Measurements from ENCODE around the gene CCBE1. TPM values are rescaled to one million over a fixed set of nuclear protein-coding genes. Genes with fewer than 3 reads are reported as not detected.
"Not testable (repeated sequence)": the region's sequence is repeated elsewhere in the genome, so short reads cannot be mapped to it uniquely, and the experiment has no call there.

Gene CCBE1
- polyA plus RNA-seq (2013, experiment 1 of 2; ENCODE audit: insufficient read length), result 65.2 TPM
- polyA plus RNA-seq (2013, experiment 2 of 2; ENCODE audit: insufficient read length), result 31.9 TPM

DNA sequence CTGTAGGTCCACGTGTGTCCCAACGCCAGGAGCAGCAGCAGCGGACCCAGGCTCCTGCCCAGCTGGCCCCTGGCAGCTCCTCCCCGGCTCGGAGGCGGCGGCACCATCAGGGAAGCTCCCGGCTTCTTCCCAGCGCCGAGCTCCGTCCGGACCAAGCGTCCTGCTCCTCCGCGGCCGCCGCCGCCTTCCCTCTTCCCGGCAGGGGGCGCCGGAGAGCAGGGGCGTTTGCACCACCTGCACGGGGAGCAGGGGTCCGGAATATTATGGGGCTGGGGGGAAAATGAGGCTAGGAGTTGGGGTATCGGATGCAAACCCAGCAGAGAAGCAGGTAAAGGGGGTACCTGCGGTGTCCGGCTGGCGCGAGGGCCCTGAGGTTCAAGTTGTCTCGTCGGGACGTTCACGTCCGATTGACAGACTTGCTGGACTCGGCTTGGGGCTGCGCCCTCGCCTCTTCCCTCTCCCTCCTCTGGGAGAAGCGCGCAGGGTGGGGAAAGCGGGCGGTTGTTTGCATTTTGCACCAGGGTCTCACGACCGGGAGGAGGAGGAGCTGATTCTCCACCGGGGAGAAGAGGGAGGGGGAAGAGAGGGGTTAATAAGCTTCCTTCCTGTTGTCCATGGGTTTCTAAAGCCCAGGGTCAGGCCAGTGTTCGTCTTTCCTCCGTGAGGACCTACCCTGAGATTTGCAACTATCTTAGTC, at the start of gene CCBE1:
Gene CCBE1, minus strand, starts transcription at position 188 of the 697 bp plus-strand sequence.
- peak; percentile 78 for DNase-seq

GRCh38 chr18:59744271-59744721, 47.1 kb upstream of the CCBE1 start:
- DNase-seq, result peak; percentile 99

GRCh38 chr18:59743566-59743965, 46.3 kb upstream of the CCBE1 start:
- peak; percentile 79 for DNase-seq

DNA sequence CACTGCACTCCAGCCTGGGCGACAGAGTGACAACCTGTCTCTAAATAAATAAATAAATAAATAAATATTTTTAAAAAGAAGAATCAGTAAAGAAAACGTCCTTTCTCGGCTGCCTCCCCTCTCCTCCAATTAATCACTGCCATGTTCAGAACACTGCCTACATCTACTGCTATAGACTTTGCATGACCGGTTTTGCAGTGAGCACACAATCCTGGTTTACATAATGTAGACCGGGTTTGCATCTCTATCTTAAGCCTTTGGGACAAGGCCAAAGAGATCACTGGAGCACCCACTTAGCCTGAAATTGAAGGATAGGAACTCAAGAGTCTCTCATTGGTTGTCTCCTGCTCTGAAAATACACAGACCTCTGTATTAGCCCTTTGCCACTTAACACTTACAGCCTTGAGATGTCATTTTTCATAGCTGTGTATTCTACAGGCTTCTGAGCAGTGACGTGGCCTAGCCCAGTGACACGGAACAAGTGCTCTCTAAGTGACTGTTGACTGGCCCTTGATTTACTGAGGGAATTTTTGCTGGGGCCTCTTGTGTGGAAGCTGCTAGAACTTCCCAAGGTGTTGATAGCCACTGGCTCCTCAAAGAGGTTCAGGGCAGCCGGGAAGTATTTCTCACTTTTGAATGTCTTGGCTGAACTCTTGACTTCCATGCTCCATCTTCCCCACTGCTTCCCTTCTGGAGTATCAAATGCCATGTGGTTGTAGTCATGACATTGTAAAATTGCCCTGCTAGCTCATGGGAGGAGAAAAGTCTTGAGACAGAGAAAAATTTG, 45.3 kb upstream of the CCBE1 start:
- DNase-seq, result peak; percentile 85

DNA sequence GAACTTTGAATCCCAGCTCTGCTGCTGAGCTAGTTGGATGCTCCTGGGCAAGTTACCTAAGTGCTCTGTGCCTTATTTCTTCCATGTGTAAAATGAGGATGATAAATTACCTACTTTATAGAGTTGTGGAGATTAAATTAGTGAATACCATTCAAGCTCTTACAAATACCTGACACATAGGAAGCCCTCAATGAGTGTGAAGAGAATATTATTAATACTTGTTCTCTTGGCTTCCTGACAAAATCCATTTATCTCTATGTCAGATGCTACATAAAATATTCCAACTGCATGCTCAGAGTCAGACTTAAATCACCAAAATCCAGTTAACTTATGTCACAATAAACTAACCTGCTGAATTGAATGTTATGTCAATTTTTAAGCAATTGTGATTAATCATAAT, 42.9 kb upstream of the CCBE1 start:
- no peak for DNase-seq

- DNase-seq, result peak; percentile 61
These were observed 40.6 kb upstream of the CCBE1 start for GRCh38 chr18:59737776-59738300.

DNA sequence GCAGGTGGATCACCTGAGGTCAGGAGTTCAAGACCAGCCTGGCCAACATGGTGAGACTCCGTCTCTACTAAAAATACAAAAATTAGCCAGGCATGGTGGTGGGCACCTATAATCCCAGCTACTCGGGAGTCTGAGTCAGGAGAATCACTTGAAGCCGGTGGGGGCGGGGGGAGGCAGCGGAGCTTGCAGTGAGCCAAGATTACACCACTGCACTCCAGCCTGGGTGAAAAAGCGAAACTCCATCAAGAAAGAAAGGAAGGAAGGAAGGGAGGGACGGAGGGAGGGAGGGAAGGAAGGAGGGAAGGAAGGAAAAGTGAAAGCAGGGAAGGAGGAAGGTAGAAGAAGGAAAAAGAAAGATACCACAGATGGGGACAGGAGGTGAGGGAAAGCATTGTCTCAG, 40.1 kb upstream of the CCBE1 start:
- DNase-seq, result not testable (repeated sequence)

DNA sequence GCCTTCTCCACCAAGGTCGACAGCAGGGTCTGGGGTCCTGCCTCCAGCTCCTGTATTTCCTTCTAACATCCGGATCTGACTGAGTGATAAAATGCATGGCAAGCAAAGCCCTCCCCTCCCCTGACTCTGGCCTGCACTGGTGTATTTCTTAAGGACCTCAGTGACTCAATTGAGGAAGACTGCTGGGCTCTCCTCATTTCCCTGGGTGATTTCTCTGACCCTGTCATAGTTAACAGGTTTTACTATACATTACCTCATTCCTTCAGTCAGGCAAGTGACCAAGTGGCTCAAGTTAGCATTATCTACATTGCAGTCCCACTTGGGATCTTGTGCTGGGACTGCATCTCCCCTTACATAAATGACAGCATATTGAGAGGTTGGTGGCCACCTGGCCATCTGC, 38.8 kb upstream of the CCBE1 start:
- no peak for DNase-seq

DNA sequence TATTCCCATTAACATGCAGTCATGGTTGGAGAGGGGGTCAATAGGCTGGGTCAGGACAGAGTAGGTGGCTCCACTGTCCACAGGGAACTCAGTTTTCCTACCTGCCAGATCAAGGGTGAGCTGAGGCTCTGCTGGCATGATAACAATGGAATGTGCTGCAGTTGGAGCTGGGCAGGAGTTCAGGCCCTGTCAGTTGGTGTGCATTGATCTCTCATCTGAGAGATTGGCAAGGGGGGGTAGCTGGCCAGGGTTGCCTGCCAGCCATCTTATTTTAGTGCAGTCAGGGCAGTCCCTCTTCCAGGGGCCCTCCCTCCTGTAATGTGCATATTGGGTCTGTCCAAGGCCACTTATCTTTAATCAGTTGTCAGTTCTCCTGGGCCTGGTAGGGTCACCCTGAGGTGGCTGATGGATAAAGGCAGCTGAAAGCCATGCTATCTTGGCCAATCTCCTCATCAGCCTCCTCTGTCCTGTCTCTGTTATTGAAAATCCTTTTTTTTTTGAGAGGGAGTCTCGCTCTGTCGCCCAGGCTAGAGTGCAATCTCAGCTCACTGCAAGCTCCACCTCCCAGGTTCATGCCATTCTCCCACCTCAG, 38.1 kb upstream of the CCBE1 start:
- no peak for DNase-seq

GRCh38 chr18:59733421-59733820, 36.2 kb upstream of the CCBE1 start:
- DNase-seq, result peak; percentile 56

GRCh38 chr18:59730896-59731295, 33.7 kb upstream of the CCBE1 start:
- DNase-seq, result no peak

DNA sequence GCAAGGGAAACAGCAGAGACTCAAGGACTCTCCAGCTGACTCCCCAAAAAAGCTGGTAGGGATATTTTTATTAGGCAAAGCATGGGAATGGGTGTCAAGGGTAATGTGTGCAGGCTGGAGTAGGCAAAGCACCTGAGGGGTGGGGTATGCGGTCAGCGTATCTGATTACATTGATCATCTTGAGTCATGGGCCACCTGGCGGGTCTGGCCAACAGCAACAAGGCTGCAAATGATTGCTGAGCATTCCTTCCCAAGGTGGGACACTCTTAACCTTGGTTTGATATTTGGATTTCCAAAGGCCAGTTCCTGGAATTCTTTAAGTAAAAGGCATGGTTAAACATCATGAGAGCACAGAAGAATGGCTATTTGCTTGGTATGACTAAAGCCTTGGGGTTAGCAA, 32.6 kb upstream of the CCBE1 start:
- no peak for DNase-seq

GRCh38 chr18:59728816-59729215, 31.6 kb upstream of the CCBE1 start:
- no peak for DNase-seq

GRCh38 chr18:59725142-59725541, 27.9 kb upstream of the CCBE1 start:
- DNase-seq, result peak; percentile 86

GRCh38 chr18:59724103-59724502, 26.9 kb upstream of the CCBE1 start:
- no peak for DNase-seq

- DNase-seq, result peak; percentile 53
These were observed 24.7 kb upstream of the CCBE1 start for GRCh38 chr18:59721931-59722330.

GRCh38 chr18:59721211-59721610, 24.0 kb upstream of the CCBE1 start:
- DNase-seq, result no peak

- DNase-seq, result peak; percentile 98
These were observed 22.4 kb upstream of the CCBE1 start for GRCh38 chr18:59719544-59720181.

- DNase-seq, result no peak
These were observed 21.4 kb upstream of the CCBE1 start for GRCh38 chr18:59718464-59719157.

DNA sequence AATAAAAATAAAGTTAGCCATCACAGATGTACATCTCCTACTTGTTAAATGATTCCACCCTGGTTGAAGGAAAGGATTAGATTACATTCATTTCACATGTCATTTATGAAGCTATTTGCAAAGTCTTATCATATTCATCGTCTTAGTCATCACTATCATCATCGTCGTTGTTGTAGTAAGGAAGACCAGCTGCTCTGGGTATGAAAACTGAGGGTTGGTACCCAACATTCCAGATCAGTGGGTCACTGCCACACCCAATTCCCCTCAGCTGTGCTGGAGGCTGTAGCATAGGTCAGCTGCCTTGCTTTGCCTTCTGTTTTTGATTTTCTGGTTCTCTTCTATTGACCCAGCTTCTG, 20.9 kb upstream of the CCBE1 start:
- peak; percentile 99 for DNase-seq

DNA sequence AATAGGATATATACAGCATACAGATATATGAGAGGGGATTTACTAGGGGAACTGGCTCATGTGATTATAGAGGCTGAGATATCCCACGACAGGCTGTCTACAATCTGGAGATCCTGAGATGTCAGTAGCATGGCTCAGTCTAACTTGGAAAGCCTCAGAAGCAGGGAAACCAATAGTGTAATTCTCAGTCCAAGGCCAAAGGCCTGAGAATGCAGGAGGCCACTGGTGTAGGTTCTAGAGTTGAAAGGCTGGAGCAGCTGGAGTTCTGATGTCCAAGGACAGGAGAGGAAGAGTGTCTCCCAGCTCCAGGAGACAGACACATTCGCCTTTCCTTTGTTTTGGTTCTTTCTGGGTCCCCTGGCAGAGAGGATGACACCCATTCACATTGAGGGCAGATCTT, 20.1 kb upstream of the CCBE1 start:
- no peak for DNase-seq

- peak; percentile 99 for DNase-seq
These were observed 18.7 kb upstream of the CCBE1 start for GRCh38 chr18:59715966-59716369.

All from fibroblast of skin of back (primary cell).